Effector memory CD4-positive, alpha-beta T cell (primary cell): Measurements from ENCODE around the gene SIK1.
"Not testable (repeated sequence)": the region's sequence is repeated elsewhere in the genome, so short reads cannot be mapped to it uniquely, and the experiment has no call there.

ENCODE experiments used
- DNase-seq, 3 donors: peaks; one replicate each; pipeline ENCODE4 v3.0.0-alpha.2; 2020
- H3K27ac ChIP-seq: 2 replicates; pipeline ENCODE4 v1.7.0; 2013; ENCODE audit warnings: mild to moderate bottlenecking, low read length, moderate library complexity; ENCODE audit not compliant: insufficient read depth, poor library complexity, severe bottlenecking
- H3K27me3 ChIP-seq: replicated peaks from 2 replicates; pipeline ENCODE4 v1.7.0; 2013; ENCODE audit warnings: mild to moderate bottlenecking, low read length; ENCODE audit not compliant: insufficient read depth, control insufficient read depth, poor library complexity, severe bottlenecking
- H3K36me3 ChIP-seq: 2 replicates; pipeline ENCODE4 v1.7.0; 2013; ENCODE audit warnings: mild to moderate bottlenecking, low read length, moderate library complexity; ENCODE audit not compliant: control insufficient read depth, insufficient read depth
- H3K4me1 ChIP-seq: 2 replicates; pipeline ENCODE4 v1.7.0; 2013; ENCODE audit warnings: low read length, mild to moderate bottlenecking; ENCODE audit not compliant: control insufficient read depth, insufficient read depth, poor library complexity, severe bottlenecking
- H3K4me3 ChIP-seq: 2 replicates; pipeline ENCODE4 v1.7.0; 2013; ENCODE audit warnings: low read length, low read depth, mild to moderate bottlenecking; ENCODE audit not compliant: insufficient read depth, poor library complexity, severe bottlenecking
- H3K9me3 ChIP-seq: 2 replicates; pipeline ENCODE4 v1.7.0; 2013; ENCODE audit warnings: mild to moderate bottlenecking, low read length, moderate library complexity; ENCODE audit not compliant: control insufficient read depth

Gene SIK1

DNA sequence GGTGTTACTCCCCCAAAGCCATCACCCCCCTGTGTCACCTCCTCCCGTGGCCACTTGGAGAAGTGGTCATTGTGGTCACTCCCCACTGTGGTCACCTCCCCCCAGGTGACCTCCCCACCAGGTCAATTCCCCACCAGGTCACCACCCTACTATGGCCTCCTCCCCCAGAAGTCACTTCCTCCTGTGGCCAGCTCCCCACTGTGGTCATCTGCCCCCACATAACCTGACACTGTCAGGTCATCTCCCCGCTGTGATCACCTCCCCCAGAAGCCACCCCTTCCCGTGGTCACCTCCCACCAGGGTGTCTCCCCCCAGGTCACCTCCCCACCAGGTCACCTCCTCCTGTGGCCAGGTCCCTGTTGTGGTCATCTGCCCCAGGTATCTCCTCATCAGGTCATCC, 28.9 kb downstream of the SIK1 start:
- H3K4me1 ChIP-seq, H3K27me3 ChIP-seq, H3K27ac ChIP-seq: not testable (repeated sequence)

DNA sequence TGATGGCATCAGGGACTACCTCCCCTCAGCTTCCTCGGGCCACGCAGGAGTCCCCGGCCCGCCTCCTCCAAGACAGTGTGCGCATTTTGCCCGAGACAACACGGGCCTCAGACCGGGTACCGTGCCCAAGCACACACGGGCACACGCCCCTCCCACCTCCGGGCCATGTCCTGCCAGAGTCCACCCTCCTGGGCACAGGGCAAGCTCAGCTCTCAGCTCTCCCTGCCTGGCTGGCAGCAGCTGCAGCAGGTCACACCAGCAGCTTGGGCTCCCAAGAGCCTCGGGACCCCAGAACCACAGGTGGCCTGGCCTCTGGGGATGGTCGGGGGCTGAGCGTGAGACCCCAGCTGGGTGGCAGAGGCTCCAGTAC, 29.5 kb downstream of the SIK1 start:
- DNase-seq, H3K27ac ChIP-seq, H3K4me3 ChIP-seq, H3K4me1 ChIP-seq, H3K27me3 ChIP-seq, H3K36me3 ChIP-seq, H3K9me3 ChIP-seq: not testable (repeated sequence)

More for the DNA sequence above, 28.9 kb downstream of the SIK1 start:
- not testable (repeated sequence) for H3K9me3 ChIP-seq, H3K4me3 ChIP-seq, DNase-seq, H3K36me3 ChIP-seq

DNA sequence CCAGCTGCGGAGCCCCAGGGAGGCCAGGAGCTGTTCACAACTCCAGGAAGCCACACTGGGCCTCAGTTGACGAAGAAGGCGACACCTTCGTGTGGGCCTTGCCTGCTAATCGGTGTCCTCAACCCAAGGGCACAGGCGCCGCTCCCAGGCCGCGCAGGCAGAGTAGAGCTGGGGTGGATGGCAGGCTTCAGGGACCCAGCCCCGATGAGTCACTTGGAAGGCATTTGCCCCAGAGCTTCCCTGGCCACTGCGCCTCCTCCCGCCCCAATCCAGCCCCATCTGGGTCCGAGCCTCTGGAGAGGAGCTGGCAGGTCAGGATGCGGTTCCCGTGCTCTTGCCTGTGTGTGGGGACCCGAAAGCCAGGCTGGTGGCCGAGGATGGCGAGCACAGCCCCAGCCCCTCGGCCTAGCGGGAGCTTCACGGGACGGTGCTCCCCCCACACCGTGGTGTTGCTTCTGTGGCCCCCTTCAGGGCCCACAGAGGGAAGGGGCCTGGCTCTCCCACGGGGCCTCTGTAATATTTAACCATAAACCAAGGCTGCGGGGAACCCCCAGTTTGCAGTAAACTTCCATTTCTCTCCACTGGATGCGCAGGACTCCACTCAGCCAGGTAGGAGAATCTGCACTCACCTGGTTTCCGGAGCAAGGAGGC, 30.0 kb downstream of the SIK1 start:
- not testable (repeated sequence) for H3K36me3 ChIP-seq, H3K9me3 ChIP-seq, DNase-seq, H3K27ac ChIP-seq, H3K27me3 ChIP-seq, H3K4me1 ChIP-seq, H3K4me3 ChIP-seq

DNA sequence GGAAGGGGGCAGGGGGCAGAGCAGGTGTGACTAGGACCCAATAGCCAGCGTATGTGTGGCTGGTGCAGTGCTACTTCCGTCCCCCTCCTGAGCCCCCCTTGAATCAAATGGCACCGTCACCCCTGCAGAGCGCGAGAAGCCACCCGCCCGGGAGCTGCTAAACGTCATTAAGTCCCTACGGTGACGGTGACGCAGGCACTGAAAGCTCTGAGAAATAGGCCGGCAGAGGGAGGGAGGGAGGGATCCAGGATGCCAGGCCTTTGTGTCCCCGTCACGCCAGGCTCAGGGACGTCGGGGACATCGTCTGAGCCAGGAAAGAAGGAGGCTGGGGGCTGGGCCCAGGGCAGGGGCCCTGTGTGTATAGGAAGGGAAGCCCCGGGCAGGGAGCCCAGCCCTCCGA, 43.6 kb downstream of the SIK1 start:
- H3K27me3 ChIP-seq, H3K36me3 ChIP-seq, H3K9me3 ChIP-seq, H3K4me1 ChIP-seq, H3K4me3 ChIP-seq, DNase-seq, H3K27ac ChIP-seq: not testable (repeated sequence)

DNA sequence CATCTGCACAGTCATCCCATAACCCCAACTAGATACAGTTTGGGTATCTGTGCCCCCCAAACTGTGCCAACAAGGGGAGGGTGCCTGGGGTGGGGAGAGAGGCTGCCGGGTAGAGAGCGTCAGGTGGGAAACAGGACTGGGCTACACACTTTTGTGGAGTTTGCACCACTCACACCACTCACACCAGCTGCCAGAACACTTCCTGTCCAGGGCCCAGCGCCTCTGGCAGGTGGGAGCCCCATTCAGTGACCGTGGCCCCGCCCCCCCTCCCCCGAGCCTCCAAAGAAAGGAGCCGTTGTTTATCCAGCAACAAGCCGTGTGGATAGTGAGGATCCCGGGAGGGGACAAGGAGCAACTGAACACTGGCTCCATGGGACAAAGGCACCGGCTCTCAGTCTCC, 44.0 kb downstream of the SIK1 start:
- not testable (repeated sequence) for H3K9me3 ChIP-seq, H3K4me1 ChIP-seq, H3K4me3 ChIP-seq, H3K27me3 ChIP-seq, H3K27ac ChIP-seq, H3K36me3 ChIP-seq, DNase-seq

DNA sequence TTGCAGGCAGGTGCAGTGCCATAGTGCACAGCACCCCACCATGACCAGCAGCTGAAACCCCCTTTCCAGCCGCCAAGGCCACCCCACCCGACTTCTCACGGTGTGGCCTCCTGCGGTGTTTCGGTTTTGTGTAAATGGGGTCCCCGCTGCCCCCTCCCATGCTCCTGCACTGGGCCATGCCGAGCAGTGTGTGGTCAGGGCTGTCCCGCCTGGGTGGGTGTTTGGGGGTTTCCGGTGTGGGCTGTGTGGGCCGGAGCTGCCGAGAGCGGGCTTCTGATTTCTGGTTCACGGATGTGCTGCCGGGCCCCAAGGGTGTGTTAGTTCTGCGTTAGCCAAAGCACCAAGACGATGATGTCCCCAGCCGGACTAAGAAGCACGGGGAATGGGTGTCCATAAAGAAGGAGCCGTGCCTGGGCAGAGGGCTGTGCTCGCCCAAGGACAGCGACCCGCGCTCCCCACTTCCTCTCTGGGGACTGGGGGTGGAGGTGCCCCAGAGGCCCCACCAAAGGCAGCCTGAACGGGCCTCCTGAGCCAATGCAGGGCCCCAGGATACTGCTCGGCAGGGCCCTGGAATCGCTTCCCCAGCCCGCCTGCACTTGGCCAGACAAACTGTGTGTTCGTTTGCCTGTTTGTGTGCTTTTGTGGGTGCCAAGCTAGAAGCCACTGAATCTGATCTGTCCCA, 45.9 kb downstream of the SIK1 start:
- not testable (repeated sequence) for H3K4me3 ChIP-seq, H3K9me3 ChIP-seq, H3K4me1 ChIP-seq, DNase-seq, H3K27ac ChIP-seq, H3K27me3 ChIP-seq, H3K36me3 ChIP-seq

DNA sequence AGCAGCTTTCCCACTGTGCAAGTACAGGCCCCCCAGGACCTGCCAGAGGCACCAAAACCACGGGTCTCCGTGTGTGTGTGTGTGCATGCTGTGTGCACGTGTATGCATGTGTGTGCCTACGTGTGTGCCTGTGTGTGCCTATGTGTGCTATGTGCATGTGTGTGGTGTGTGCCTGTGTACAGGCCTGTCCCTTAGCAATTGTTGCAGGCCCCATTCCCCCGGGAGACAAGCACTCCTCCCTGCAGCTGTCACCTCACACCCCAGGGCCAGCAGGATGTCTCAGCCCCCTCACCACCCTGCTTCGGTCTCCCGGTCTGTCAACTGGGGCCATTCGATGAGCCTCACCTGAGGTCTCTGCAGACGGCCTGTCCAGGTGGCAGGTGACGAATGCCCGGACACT, 46.6 kb downstream of the SIK1 start:
- not testable (repeated sequence) for H3K36me3 ChIP-seq

DNA sequence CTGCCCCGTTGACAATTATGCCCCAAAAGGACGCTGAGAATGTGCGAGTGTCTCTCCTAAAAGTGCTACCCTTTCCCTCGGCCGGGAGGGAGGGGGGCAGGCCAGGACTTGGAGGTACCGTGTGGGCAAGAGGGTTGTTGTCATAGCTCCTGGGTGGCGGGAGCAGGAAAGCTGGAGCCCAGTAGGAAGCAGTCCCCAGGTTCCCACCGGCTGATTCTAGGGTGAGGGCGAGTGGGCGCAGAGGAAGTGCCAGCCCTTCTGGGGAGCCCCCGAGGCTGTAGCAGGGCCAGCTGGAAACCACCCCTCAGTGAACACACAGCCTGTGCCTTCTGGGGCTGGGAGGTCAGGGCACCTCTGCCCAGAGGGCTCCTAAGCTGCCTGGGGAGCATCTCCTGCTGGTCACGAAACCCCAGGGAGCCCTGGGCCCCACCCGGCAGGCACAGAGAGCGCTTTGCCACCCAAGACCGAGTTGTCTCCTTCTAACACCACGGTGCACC, 47.3 kb downstream of the SIK1 start:
- H3K27me3 ChIP-seq, H3K36me3 ChIP-seq, H3K4me1 ChIP-seq, H3K4me3 ChIP-seq, DNase-seq, H3K9me3 ChIP-seq, H3K27ac ChIP-seq: not testable (repeated sequence)

More for the DNA sequence above, 46.6 kb downstream of the SIK1 start:
- not testable (repeated sequence) for H3K27ac ChIP-seq, H3K9me3 ChIP-seq, DNase-seq, H3K4me3 ChIP-seq, H3K4me1 ChIP-seq, H3K27me3 ChIP-seq

DNA sequence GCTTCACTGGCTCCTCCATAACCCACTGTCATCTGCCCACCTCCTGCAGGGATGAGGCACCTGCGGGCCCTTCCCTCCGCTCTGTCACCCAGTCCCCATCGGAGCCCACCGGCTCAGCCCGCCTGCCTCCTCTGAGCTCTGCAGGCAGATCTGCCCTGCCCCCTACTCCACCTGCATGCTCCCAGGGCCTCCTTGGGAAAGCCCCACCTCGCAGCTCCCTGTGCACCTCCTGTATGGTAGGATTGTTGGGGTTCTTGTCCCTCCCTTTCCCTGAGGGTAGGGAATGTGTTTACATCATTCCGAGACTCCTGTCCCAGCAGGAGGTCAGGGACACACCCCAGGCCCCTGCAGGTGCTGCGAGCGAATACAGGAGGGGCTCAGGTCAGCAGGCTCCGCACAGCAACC, 50.5 kb downstream of the SIK1 start:
- DNase-seq: no peak
- Histone ChIP-seq H3K9me3 (no peaks in the 10 kb centered on the region), H3K27ac (no peak overlapping the region), H3K4me1 (no peaks in the 10 kb centered on the region), H3K27me3 (no peaks in the 10 kb centered on the region), H3K36me3 (no peaks in the 10 kb centered on the region), H3K4me3 (no peak overlapping the region)

DNA sequence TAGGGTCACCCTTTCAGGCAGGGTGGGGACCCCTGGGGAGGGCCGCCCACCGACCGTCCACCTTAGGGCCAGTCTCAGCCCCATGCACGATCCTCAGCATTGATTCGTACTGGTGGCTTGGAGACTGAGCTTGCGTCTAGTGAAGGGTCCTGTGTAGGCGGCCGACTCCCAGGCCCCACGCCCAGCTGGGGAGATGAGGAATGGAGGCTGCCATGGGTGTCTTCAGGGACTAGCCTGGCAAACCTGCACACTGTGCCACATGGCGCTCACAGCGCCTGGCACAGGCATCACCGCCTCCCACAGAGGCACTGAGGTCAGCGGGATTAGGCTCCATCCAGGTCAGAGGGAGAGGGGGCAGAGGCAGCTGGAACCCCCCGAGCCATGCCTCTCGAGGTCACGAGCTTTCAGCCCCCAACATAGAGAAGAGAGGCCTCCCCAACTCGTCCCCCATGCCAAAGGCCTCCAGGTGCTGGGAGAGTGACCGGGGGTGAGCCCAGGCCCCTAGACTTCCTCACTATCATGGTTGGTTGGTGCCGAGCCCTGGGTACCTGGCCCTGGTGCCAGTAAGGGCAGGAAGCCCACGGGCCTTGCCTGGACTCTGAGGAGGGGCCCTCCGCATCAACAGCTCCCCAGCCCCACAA, 51.0 kb downstream of the SIK1 start:
- no peak for DNase-seq
- no peaks in the 10 kb centered on the region for H3K4me1 ChIP-seq
- H3K27me3 ChIP-seq: no peaks in the 10 kb centered on the region
- H3K4me3 ChIP-seq: no peak overlapping the region
- H3K36me3 ChIP-seq: no peaks in the 10 kb centered on the region
- H3K9me3 ChIP-seq: no peaks in the 10 kb centered on the region
- H3K27ac ChIP-seq: no peak overlapping the region
